ENCODE results near the gene HSD17B1. TPM values are rescaled to one million over a fixed set of nuclear protein-coding genes. Genes with fewer than 3 reads are reported as not detected.
"Not testable (repeated sequence)": the region's sequence is repeated elsewhere in the genome, so short reads cannot be mapped to it uniquely, and the experiment has no call there.

Gene HSD17B1
- total and polyA plus RNA-seq, 2 donors from 2014 or later, result 0.31 to 3.3 TPM

DNA sequence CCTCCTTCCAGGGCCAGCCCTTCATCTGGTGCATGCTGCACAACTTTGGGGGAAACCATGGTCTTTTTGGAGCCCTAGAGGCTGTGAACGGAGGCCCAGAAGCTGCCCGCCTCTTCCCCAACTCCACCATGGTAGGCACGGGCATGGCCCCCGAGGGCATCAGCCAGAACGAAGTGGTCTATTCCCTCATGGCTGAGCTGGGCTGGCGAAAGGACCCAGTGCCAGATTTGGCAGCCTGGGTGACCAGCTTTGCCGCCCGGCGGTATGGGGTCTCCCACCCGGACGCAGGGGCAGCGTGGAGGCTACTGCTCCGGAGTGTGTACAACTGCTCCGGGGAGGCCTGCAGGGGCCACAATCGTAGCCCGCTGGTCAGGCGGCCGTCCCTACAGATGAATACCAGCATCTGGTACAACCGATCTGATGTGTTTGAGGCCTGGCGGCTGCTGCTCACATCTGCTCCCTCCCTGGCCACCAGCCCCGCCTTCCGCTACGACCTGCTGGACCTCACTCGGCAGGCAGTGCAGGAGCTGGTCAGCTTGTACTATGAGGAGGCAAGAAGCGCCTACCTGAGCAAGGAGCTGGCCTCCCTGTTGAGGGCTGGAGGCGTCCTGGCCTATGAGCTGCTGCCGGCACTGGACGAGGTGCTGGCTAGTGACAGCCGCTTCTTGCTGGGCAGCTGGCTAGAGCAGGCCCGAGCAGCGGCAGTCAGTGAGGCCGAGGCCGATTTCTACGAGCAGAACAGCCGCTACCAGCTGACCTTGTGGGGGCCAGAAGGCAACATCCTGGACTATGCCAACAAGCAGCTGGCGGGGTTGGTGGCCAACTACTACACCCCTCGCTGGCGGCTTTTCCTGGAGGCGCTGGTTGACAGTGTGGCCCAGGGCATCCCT, 9.3 kb upstream of the HSD17B1 start:
- H3K27me3 ChIP-seq (ENCODE audit: control insufficient read depth, insufficient read depth, low read length), result no peaks in the 10 kb centered on the region
- no peak overlapping the region for H3K27ac ChIP-seq (ENCODE audit: low read depth in 2 of 2, low read length in 2 of 2)
- FAIRE-seq, result no peak
- DNase-seq, result peak in 1 of 5 donors; percentile 69
- H3K4me1 ChIP-seq (ENCODE audit: control insufficient read depth in 2 of 3, insufficient read depth in 2 of 3, low read depth in 1 of 3, low read length in 3 of 3), result peaks cover 0 to 3% (median 0%) of the 10 kb centered on the region in 3 donors
- H3K9ac ChIP-seq (ENCODE audit: low read length in 3 of 3), result no peak overlapping the region
- H3K36me3 ChIP-seq (ENCODE audit: control insufficient read depth in 2 of 3, insufficient read depth in 3 of 3, low read length in 3 of 3), result peaks cover 0 to 19% (median 11%) of the 10 kb centered on the region in 3 donors
- intact Hi-C loops (cut with DNase I), result no loop called here
- no peak overlapping the region for H3K4me3 ChIP-seq (ENCODE audit: low read length in 3 of 3)
- no peak for TF ChIP-seq CTCF (IDR thresholded peaks at IDR 0.05; ENCODE audit: borderline replicate concordance, extremely low read depth, insufficient read depth)
- no peaks in the 10 kb centered on the region for H3K9me3 ChIP-seq (ENCODE audit: control insufficient read depth in 2 of 3, insufficient read depth in 1 of 3, low read length in 3 of 3)

DNA sequence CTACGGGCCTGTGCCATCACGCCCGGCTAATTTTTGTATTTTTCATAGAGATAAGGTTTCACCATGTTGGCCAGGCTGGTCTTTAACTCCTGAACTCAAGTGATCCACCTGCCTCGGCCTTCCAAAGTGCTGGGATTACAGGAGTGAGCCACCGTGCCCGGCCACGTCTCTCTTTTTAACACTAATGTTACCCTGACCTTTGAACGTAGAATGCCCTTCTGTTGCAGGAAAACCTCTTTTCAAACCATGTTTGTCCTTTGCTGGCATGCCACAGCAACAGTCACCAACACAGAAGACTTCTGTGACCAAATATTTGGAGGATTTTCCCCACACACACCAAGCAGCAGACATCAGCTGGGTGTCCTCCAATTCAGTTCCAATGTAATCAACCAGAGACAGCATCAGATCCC, 7.8 kb upstream of the HSD17B1 start:
- Histone ChIP-seq H3K9ac (ENCODE audit: low read length in 3 of 3) (no peak overlapping the region), H3K27ac (ENCODE audit: low read depth in 2 of 2, low read length in 2 of 2) (no peak overlapping the region), H3K4me3 (ENCODE audit: low read length in 3 of 3) (no peak overlapping the region), H3K36me3 (ENCODE audit: control insufficient read depth in 2 of 3, insufficient read depth in 3 of 3, low read length in 3 of 3) (peaks cover 0 to 10% (median 6%) of the 10 kb centered on the region in 3 donors), H3K9me3 (ENCODE audit: control insufficient read depth in 2 of 3, insufficient read depth in 1 of 3, low read length in 3 of 3) (no peaks in the 10 kb centered on the region), H3K4me1 (ENCODE audit: control insufficient read depth in 2 of 3, insufficient read depth in 2 of 3, low read depth in 1 of 3, low read length in 3 of 3) (peaks cover 0 to 3% (median 0%) of the 10 kb centered on the region in 3 donors), H3K27me3 (ENCODE audit: control insufficient read depth, insufficient read depth, low read length) (no peaks in the 10 kb centered on the region)
- no peak for TF ChIP-seq CTCF (IDR thresholded peaks at IDR 0.05; ENCODE audit: borderline replicate concordance, extremely low read depth, insufficient read depth)
- no peak for FAIRE-seq
- intact Hi-C loops (cut with DNase I), result no loop called here
- DNase-seq, result peak in 1 of 5 donors; percentile 6

GRCh38 chr17:42545755-42546505, 6.8 kb upstream of the HSD17B1 start:
- H3K4me1 ChIP-seq (ENCODE audit: control insufficient read depth in 2 of 3, insufficient read depth in 2 of 3, low read depth in 1 of 3, low read length in 3 of 3); H3K9ac ChIP-seq (ENCODE audit: low read length in 3 of 3); H3K27ac ChIP-seq (ENCODE audit: low read depth in 2 of 2, low read length in 2 of 2); intact Hi-C loops (cut with DNase I); H3K4me3 ChIP-seq (ENCODE audit: low read length in 3 of 3); FAIRE-seq; H3K36me3 ChIP-seq (ENCODE audit: control insufficient read depth in 2 of 3, insufficient read depth in 3 of 3, low read length in 3 of 3); H3K9me3 ChIP-seq (ENCODE audit: control insufficient read depth in 2 of 3, insufficient read depth in 1 of 3, low read length in 3 of 3); H3K27me3 ChIP-seq (ENCODE audit: control insufficient read depth, insufficient read depth, low read length): not testable (repeated sequence)
- DNase-seq, result peak in 1 of 5 donors; percentile 2

DNA sequence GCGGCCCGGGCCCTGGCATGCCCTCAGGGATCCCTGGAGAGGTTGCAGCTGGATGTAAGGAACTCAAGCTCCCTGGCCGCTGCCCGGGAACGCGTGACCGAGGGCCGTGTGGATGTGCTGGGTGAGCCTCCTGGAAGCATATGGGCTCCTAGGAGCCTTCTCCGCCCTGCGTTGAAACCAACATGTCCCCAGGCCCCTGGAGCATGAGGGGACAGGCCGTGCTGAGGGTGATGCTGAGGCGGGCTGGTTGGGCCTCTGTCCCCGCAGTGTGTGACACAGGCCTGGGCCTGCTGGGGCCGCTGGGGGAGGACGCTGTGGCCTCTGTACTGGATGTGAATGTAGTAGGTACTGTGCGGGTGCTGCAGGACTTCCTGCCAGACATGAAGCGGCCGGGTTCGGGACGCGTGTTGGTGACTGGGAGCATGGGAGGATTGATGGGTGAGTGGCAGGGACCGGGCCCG, 5.7 kb upstream of the HSD17B1 start:
- Histone ChIP-seq H3K27me3 (ENCODE audit: control insufficient read depth, insufficient read depth, low read length) (no peaks in the 10 kb centered on the region), H3K4me3 (ENCODE audit: low read length in 3 of 3) (no peak overlapping the region), H3K9ac (ENCODE audit: low read length in 3 of 3) (no peak overlapping the region), H3K4me1 (ENCODE audit: control insufficient read depth in 2 of 3, insufficient read depth in 2 of 3, low read depth in 1 of 3, low read length in 3 of 3) (peaks cover 0 to 3% (median 0%) of the 10 kb centered on the region in 3 donors), H3K9me3 (ENCODE audit: control insufficient read depth in 2 of 3, insufficient read depth in 1 of 3, low read length in 3 of 3) (no peaks in the 10 kb centered on the region), H3K36me3 (ENCODE audit: control insufficient read depth in 2 of 3, insufficient read depth in 3 of 3, low read length in 3 of 3) (peaks cover 0 to 3% (median 0%) of the 10 kb centered on the region in 3 donors), H3K27ac (ENCODE audit: low read depth in 2 of 2, low read length in 2 of 2) (no peak overlapping the region)
- intact Hi-C loops (cut with DNase I), result no loop called here
- TF ChIP-seq CTCF (IDR thresholded peaks at IDR 0.05; ENCODE audit: borderline replicate concordance, extremely low read depth, insufficient read depth), result no peak
- DNase-seq (peak in 1 of 5 donors; percentile 77), FAIRE-seq (no peak)
